ENCODE results near the gene DDX43.

DNA sequence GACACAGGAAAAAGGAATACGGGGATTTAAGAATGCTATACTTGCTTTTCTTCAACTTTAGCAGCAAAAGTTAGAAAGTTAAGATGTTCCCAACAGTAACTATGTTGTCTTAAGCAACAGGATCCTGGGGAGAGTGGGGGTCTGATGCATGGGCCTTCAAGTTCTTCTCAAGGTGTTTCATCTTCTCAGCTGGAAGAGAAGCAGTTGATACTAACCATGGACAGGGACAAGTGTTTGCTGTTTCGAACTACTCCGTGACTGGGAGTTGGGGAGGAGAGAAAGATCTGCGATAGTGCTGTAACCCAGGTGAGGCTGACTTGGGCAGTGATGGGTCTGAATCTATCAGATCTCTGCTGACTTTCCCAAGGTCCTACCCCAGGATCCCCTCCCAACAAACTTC is 26.0 kb upstream of the DDX43 start:
- no peak for TF ChIP-seq POLR2AphosphoS5 (IDR thresholded peaks at IDR 0.05; ENCODE audit: low read depth, low read length)
- no peak for TF ChIP-seq POLR2A (IDR thresholded peaks at IDR 0.05; ENCODE audit: low read depth, low read length)
- TF ChIP-seq TAF1 (IDR thresholded peaks at IDR 0.05; ENCODE audit: low read depth, low read length), result no peak
- no peak for TF ChIP-seq SPI1 (IDR thresholded peaks at IDR 0.05; ENCODE audit: low read depth, low read length)
- TF ChIP-seq PAX5 (IDR thresholded peaks at IDR 0.05; ENCODE audit: insufficient read depth, low read length, severe bottlenecking), result no peak
- no peak for TF ChIP-seq POU2F2 (IDR thresholded peaks at IDR 0.05; ENCODE audit: low read depth, low read length)
